Esophagus (tissue), 2 donors: ENCODE results near the gene PET100. TPM values are rescaled to one million over a fixed set of nuclear protein-coding genes. Genes with fewer than 3 reads are reported as not detected.

Experiments used
- H3K27ac ChIP-seq, 2 donors: one replicate each; pipeline ENCODE4 v1.5.1; 2013; ENCODE audit warnings: low read depth in 2 of 2, mild to moderate bottlenecking in 2 of 2, inconsistent platforms in 1 of 2, low read length in 1 of 2, moderate library complexity in 1 of 2
- H3K27me3 ChIP-seq, 2 donors: one replicate each; pipeline ENCODE4 v1.6.1; 2013; ENCODE audit warnings: low read length in 2 of 2, control low read depth in 1 of 2, mild to moderate bottlenecking in 1 of 2; ENCODE audit not compliant: insufficient read depth in 2 of 2, control insufficient read depth in 1 of 2
- H3K36me3 ChIP-seq, 2 donors: one replicate each; pipeline ENCODE4 v1.6.1; 2013; ENCODE audit warnings: low read length in 1 of 2; ENCODE audit not compliant: control insufficient read depth in 2 of 2, insufficient read depth in 2 of 2
- H3K4me1 ChIP-seq, 2 donors: one replicate each; pipeline ENCODE4 v1.6.1; 2013; ENCODE audit warnings: low read length in 1 of 2; ENCODE audit not compliant: control insufficient read depth in 2 of 2, insufficient read depth in 2 of 2
- H3K4me3 ChIP-seq, 2 donors: one replicate each; pipeline ENCODE4 v1.5.1; 2013; ENCODE audit warnings: low read length in 2 of 2, mild to moderate bottlenecking in 2 of 2, low read depth in 1 of 2, moderate library complexity in 1 of 2
- H3K9me3 ChIP-seq, 2 donors: one replicate each; pipeline ENCODE4 v1.6.1; 2013; ENCODE audit warnings: mild to moderate bottlenecking in 2 of 2, low read depth in 1 of 2, low read length in 1 of 2, moderate library complexity in 1 of 2; ENCODE audit not compliant: control insufficient read depth in 2 of 2, insufficient read depth in 1 of 2
- WGBS, 2 donors: extraction: QIAGEN DNeasy Blood & Tissue Kit; methylation state at CpG; one replicate each; pipeline ENCODE4 v1.1.7; 2013; 5-methylcytosine and 5-hydroxymethylcytosine counted together
- polyA plus RNA-seq, 2 donors: library from polyadenylated mRNA; stranded (reverse); fragments of 200-250 nt; gene quantifications; one replicate each; pipeline ENCODE4 v1.2.3, GENCODE V29; 2013
- donor health status: healthy with polysubstance abuse.
- donor health status: Bipolar disorder and iron deficiency.

PET100 gene, protein sequence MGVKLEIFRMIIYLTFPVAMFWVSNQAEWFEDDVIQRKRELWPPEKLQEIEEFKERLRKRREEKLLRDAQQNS
- 100 to 1,000 TPM in 1 of 2 donors, 10 to 100 TPM in 1; 81.3 to 234 TPM for polyA plus RNA-seq

DNA sequence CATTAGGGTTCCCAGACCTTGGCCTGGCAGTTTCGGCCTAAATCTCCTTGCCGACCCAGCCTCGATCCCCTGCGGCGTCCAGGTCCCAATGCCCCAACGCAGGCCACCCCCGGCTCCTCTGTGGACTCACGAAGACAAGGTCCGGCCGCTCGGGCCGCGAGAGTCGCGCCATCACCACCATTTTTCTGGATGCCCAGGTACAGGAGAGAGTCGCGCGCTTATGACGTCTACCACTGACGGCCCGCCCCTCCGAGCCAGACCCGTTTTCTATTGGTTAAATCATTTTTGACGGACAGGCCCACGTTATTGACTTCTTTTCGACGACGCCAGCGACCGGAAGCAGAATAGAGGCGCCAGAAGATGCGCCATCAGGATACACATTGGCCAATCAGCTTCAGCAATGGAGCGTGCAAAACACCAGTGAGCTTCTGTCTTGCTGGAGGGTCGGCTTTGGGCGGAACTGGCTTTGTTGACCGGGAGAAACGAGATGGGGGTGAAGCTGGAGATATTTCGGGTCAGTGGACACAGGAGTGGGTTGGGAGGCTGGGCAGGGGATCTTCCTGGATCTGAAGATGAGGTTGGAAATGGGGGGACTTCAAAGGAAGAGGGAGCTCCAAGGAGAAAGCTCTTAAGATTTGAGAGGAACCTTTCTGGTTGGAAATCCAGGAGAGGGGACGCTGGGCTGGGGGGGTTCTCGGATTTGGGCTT lies at the start of gene PET100, which contains the start of gene XAB2:
TSS of gene PET100 (plus strand) at position 447 of the 708 bp plus-strand sequence. CDS start at position 488, 41 bp downstream.
TSS of gene XAB2 (minus strand) at position 199 of the 708 bp plus-strand sequence. CDS start at position 181, 18 bp downstream.
- no peaks in the 10 kb centered on the region for H3K27me3 ChIP-seq
- H3K4me1 ChIP-seq: peaks cover 9 to 19% of the 10 kb centered on the region in 2 donors
- H3K36me3 ChIP-seq: peaks cover 0 to 30% of the 10 kb centered on the region in 2 donors
- H3K4me3 ChIP-seq: peak within 1 kb of the TSS; percentile 93 to 95
- no peaks in the 10 kb centered on the region for H3K9me3 ChIP-seq
- H3K27ac ChIP-seq: peak within 1 kb of the TSS; percentile 67 to 88
- WGBS, 2 donors: 0% methylated on average over 40 of the region's 40 CpGs

DNA sequence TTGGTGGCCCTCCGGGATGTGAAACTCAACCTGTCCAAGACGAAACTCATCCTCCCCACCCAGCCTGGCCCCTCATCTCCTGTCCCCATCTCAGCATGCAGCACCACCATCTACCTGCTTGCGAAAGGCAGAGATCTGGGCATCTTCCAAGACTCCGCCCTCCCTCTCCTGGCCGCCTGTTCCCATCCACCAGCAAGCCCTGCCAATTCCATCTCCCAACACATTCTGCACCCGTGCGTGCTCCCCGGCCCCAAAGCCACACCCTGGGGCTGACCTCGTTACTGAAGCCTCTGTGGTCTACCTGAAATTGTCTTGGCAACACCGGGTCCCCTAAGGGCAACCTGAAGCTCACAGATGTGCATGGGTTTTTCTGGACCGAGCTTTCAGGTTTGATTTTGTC lies 47.1 kb upstream of the PET100 start:
- Histone ChIP-seq H3K9me3 (no peaks in the 10 kb centered on the region), H3K36me3 (no peaks in the 10 kb centered on the region), H3K27me3 (no peaks in the 10 kb centered on the region), H3K4me3 (no peak overlapping the region), H3K27ac (no peak overlapping the region), H3K4me1 (no peaks in the 10 kb centered on the region)
- WGBS, 2 donors: 43 to 50% methylated on average over 11 of the region's 11 CpGs

DNA sequence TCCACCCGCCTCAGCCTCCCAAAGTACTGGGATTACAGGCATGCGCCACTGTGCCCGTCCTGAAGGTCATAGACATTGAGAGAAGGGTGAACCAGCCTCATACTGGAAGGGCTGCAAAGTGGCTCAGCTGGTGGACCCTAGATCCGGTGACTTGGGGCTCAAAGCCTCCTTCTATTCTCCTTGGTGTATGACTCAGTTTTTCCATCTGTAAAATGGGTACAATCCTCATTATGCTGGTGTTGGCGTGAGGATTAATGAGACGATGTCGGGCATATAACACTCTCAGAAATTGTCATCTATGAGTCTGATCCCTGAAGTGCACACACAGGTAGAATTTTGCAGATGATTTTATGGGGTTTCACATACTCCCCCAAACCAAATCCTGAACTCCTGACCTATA lies 39.8 kb upstream of the PET100 start:
- Histone ChIP-seq H3K36me3 (no peaks in the 10 kb centered on the region), H3K9me3 (no peaks in the 10 kb centered on the region), H3K4me3 (no peak overlapping the region), H3K27ac (no peak overlapping the region), H3K4me1 (peaks cover 6 to 10% of the 10 kb centered on the region in 2 donors), H3K27me3 (no peaks in the 10 kb centered on the region)
- WGBS, 2 donors: 84 to 88% methylated on average over 7 of the region's 7 CpGs

DNA sequence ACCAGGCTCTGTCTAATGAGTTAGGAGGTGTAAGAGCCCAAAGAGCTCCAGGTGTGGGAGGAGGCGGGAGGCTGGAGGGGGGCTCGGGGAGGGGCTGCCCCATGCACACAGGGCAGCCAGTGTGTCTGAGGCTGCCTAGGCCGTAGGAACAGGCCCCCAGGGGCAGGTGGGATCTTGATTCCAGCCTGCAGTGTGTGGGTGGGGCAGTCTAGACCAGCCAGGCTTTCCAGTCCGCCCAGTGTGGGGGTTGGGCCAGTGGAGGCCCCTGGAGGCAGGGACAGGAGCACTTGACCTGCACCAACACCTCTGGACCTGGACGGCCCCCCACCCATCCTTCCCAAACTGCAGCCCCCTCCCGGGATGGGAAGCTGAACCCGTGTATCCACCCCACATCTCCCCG lies 39.3 kb upstream of the PET100 start:
- Histone ChIP-seq H3K4me3 (no peak overlapping the region), H3K36me3 (no peaks in the 10 kb centered on the region), H3K4me1 (peaks cover 6 to 10% of the 10 kb centered on the region in 2 donors), H3K9me3 (no peaks in the 10 kb centered on the region), H3K27ac (peak overlapping the region in 1 of 2 donors; percentile 8), H3K27me3 (no peaks in the 10 kb centered on the region)
- WGBS, 2 donors: 34 to 38% methylated on average over 7 to 8 of the region's 8 CpGs

DNA sequence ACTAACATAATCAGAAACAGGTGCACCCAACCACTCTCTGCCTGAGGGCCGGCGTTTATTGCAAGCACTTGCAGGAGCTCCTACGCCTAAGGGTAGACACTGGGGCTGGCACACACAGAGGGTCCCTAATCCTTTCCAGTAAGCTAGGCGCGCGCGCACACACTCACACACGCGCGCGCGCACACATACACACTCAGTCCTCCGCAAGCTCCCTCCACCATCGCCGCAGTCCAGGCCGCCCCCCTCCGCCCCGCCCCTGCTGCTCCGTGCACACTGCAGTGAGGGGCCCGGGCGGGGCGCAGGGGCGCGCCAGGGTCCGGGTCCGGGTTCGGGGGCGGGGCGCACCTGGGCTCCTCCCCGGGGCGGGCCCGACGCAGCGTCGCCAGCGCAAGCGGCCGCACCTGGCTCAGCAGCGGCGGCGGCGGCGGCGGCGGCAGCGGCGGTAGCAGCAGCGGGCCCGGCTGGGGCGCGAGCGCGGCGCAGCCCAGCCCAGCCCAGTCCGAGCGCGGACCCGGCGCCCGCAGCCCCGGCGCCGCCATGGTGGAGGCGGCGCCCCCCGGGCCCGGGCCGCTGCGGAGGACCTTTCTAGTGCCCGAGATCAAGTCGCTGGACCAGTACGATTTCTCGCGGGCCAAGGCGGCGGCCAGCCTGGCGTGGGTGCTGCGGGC lies 34.0 kb upstream of the PET100 start, which contains the start of gene CAMSAP3:
TSS of gene CAMSAP3 (plus strand) at position 398 of the 668 bp plus-strand sequence. CDS start at position 538, 140 bp downstream.
- peak within 1 kb of the TSS; percentile 53 to 66 for H3K27ac ChIP-seq
- no peaks in the 10 kb centered on the region for H3K9me3 ChIP-seq
- H3K27me3 ChIP-seq: no peaks in the 10 kb centered on the region
- H3K4me1 ChIP-seq: peaks cover 2 to 5% of the 10 kb centered on the region in 2 donors
- no peaks in the 10 kb centered on the region for H3K36me3 ChIP-seq
- peak within 1 kb of the TSS; percentile 55 to 67 for H3K4me3 ChIP-seq
- 1% methylated on average over 45 to 78 of the region's 78 CpGs for WGBS, 2 donors

DNA sequence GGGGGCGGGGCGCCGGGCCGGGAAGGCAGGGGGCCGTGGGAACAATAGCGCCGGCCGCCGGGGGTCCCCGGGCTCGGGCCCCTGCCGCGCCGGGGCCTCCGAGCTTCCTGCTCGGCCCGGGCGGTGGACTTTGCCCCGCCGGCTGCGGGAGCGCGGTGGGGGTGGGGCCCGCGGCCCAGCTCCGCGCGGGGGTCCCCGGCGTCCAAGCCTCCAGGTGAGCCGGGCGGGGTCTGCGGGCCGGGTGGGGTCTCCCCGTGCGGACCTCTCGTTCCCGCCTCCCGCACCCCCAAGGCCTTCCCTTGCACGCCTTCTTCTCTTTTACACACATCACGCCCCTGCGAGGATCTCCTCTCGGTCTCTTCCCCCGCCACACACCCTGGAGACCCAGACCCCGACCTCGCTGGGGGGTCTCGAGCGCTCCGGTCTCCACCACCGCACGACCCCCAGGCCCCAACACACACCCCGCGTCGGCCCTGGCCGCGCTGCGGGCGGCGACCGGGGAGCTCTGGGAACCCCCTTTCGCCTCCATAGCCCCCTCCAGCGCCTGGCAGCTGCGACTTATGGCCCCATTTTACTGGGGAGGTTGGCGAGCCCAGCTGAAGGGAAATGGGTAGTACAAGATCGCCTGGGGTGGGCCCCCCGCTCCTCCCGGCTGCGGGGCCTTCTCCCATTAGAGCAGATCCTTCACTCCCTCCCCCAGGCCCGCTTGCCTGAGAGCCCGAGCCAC lies 33.2 kb upstream of the PET100 start:
- H3K4me3 ChIP-seq: peak overlapping the region; percentile 55 to 67
- no peaks in the 10 kb centered on the region for H3K9me3 ChIP-seq
- WGBS, 2 donors: 2 to 5% methylated on average over 36 to 70 of the region's 70 CpGs
- peaks cover 0 to 2% of the 10 kb centered on the region in 2 donors for H3K4me1 ChIP-seq
- H3K36me3 ChIP-seq: no peaks in the 10 kb centered on the region
- H3K27ac ChIP-seq: peak overlapping the region; percentile 22 to 66
- H3K27me3 ChIP-seq: no peaks in the 10 kb centered on the region

DNA sequence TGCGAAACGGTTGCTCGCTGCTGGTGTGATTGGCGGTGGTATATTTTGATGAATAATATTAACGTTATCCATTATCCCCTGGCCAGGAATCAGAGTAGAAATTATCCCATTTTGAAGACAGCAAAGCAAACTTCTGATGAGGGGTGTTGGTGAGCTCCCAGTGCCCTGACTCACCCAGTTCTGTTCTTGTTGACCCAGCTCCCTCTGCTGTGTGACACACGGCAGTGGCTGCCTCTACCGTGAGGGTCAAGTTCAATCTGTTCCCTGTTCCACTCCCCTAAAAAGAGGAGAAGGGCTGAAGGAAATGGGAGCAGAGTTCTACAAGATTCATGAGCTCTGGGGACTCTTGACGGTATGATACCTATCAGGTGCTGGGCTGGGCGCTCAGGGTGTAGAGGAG lies 31.9 kb upstream of the PET100 start:
- H3K9me3 ChIP-seq: no peaks in the 10 kb centered on the region
- WGBS, 2 donors: 68 to 71% methylated on average over 9 of the region's 9 CpGs
- peaks cover 0 to 4% of the 10 kb centered on the region in 2 donors for H3K4me1 ChIP-seq
- H3K27me3 ChIP-seq: no peaks in the 10 kb centered on the region
- no peaks in the 10 kb centered on the region for H3K36me3 ChIP-seq
- peak overlapping the region; percentile 55 to 67 for H3K4me3 ChIP-seq
- no peak overlapping the region for H3K27ac ChIP-seq

DNA sequence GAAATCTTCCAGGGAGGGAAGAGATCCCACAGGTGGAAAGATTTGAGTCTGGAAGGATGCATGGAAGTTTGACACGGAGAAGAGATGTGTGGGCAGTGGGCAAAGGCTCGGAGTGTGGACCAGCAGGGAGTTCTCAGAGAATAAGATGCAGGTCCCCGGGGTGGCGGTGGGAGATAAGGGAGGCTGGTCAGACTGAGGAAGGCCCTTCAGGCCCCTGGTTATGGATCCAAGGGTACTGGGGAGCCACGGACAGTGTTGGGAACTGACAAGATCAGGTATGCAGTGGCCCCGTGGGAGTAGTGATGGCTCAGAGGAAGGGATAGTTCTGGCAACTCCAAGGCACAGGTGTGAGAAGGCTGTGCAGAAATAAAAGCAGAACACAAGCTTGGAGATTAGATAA lies 31.4 kb upstream of the PET100 start:
- H3K36me3 ChIP-seq: no peaks in the 10 kb centered on the region
- H3K27ac ChIP-seq: no peak overlapping the region
- H3K4me3 ChIP-seq: no peak overlapping the region
- no peaks in the 10 kb centered on the region for H3K27me3 ChIP-seq
- 75 to 86% methylated on average over 6 of the region's 6 CpGs for WGBS, 2 donors
- peaks cover 0 to 4% of the 10 kb centered on the region in 2 donors for H3K4me1 ChIP-seq
- no peaks in the 10 kb centered on the region for H3K9me3 ChIP-seq

DNA sequence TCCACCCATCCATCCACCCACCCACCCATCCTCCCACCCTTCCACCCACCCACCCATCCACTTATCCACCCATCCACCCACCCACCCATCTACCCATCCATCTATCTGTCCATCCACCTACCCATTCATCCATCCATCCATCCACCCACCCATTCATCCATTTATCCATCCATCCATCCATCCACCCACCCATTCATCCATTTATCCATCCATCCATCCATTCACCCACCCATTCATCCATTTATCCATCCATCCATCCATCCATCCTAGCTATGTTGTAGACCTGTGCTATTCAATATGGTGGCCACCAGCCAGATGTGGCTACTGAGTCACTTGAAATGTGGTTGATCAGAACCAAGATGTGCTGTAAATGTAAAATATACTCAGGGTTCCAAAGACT lies 28.9 kb upstream of the PET100 start:
- no peak overlapping the region for H3K27ac ChIP-seq
- H3K27me3 ChIP-seq: no peaks in the 10 kb centered on the region
- H3K4me1 ChIP-seq: peaks cover 0 to 6% of the 10 kb centered on the region in 2 donors
- no peak overlapping the region for H3K4me3 ChIP-seq
- peaks cover 0 to 10% of the 10 kb centered on the region in 2 donors for H3K36me3 ChIP-seq
- H3K9me3 ChIP-seq: no peaks in the 10 kb centered on the region
